ENCODE measurements around the gene MLLT3. TPM values are rescaled to one million over a fixed set of nuclear protein-coding genes. Genes with fewer than 3 reads are reported as not detected.

The MLLT3 gene
- total RNA-seq, 2 donors from 2014 or later: 13.1 to 22.0 TPM

DNA sequence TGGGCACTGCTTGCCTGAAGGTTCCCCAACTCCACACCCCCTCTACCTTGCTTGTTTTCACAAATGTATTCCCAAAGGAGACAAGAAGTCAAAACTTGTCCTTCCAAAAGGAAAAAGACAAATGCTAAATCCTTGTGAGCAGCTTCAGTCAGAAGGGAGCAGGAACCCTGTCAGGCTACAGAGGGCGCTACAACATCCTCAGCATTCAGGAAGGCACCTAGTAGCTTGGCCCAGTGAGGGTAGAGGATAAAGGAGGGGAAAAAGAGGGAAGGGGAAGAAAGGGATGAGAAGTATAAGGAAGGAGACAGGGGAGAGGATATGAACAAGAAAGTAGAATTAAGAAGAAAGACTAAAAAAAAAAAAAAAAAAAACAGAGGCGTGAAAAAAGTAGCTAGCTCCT lies 97.5 kb downstream of the MLLT3 start:
- Histone ChIP-seq H3K9me3 (no peaks in the 10 kb centered on the region), H3K27ac (no peak overlapping the region), H3K4me3 (no peak overlapping the region), H3K27me3 (replicated peaks; ENCODE audit: insufficient read depth) (no peaks in the 10 kb centered on the region), H3K4me1 (replicated peaks) (no peaks in the 10 kb centered on the region), H3K36me3 (no peaks in the 10 kb centered on the region)
- DNase-seq (ENCODE audit: low spot score): no peak
- intact Hi-C loops (cut with DNase I): no loop called here
- 93% methylated on average over 2 of the region's 2 CpGs for WGBS
- TF ChIP-seq POLR2AphosphoS5 (IDR thresholded peaks at IDR 0.05) (no peak), CTCF (IDR thresholded peaks at IDR 0.05) (no peak), POLR2A (IDR thresholded peaks at IDR 0.05) (no peak)

GRCh38 chr9:20518737-20519136 lies 103.6 kb downstream of the MLLT3 start:
- WGBS: 88% methylated on average over 1 of the region's 1 CpG
- Histone ChIP-seq H3K4me3 (no peak overlapping the region), H3K27me3 (replicated peaks; ENCODE audit: insufficient read depth) (no peaks in the 10 kb centered on the region), H3K4me1 (replicated peaks) (no peaks in the 10 kb centered on the region), H3K9me3 (no peaks in the 10 kb centered on the region), H3K36me3 (no peaks in the 10 kb centered on the region), H3K27ac (no peak overlapping the region)
- DNase-seq (ENCODE audit: low spot score): no peak
- intact Hi-C loops (cut with DNase I): no loop called here
- no peak for TF ChIP-seq CTCF (IDR thresholded peaks at IDR 0.05)
- TF ChIP-seq POLR2A (IDR thresholded peaks at IDR 0.05): no peak
- no peak for TF ChIP-seq POLR2AphosphoS5 (IDR thresholded peaks at IDR 0.05)

DNA sequence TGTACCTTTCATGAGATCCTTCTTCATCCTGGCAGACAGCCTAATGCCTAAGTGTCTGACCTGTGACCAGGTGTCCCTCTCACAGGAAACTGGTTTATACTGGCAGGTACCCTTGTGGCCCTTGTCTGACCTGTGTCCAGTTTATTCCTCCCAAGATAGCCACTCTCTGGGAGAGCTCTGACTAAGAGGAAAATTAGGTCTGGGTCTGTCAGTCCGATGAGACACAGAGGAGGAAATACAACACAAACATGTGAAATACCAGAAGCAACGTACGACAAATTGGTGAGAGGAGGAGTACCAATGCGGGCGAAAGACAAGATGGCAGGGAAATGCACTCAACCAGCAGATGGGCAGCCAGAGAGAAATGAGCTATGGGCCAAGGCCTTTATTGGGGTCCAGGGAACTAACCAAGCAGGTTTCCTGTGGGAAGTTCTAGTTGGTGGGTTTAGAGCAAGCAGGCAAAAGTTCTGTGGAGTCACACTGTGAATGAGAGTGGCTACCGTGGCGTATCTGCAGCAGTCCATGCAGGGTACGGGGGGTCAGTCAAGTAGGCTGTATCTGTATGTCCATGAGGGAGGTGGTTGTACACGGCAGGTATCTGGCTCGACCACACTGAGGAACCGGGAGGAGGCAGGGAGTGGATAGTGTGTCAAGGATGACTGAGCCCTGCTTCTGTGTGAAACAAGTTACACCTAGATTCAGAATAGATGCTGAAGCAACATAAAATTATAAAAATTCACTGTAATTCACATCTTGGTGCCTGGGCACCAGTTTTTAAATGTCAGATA lies 109.0 kb downstream of the MLLT3 start:
- Histone ChIP-seq H3K27me3 (replicated peaks; ENCODE audit: insufficient read depth) (no peaks in the 10 kb centered on the region), H3K9me3 (no peaks in the 10 kb centered on the region), H3K27ac (no peak overlapping the region), H3K36me3 (no peaks in the 10 kb centered on the region), H3K4me1 (replicated peaks) (no peaks in the 10 kb centered on the region), H3K4me3 (no peak overlapping the region)
- intact Hi-C loops (cut with DNase I): no loop called here
- 92% methylated on average over 11 of the region's 11 CpGs for WGBS
- TF ChIP-seq POLR2A (IDR thresholded peaks at IDR 0.05) (no peak), CTCF (IDR thresholded peaks at IDR 0.05) (no peak), POLR2AphosphoS5 (IDR thresholded peaks at IDR 0.05) (no peak)
- no peak for DNase-seq (ENCODE audit: low spot score)

GRCh38 chr9:20512636-20513035 lies 109.7 kb downstream of the MLLT3 start:
- no peak overlapping the region for H3K27ac ChIP-seq
- no peak for DNase-seq (ENCODE audit: low spot score)
- H3K27me3 ChIP-seq (replicated peaks; ENCODE audit: insufficient read depth): no peaks in the 10 kb centered on the region
- TF ChIP-seq POLR2AphosphoS5 (IDR thresholded peaks at IDR 0.05) (no peak), POLR2A (IDR thresholded peaks at IDR 0.05) (no peak)
- 38% methylated on average over 2 of the region's 2 CpGs for WGBS
- intact Hi-C loops (cut with DNase I): no loop called here
- no peaks in the 10 kb centered on the region for H3K9me3 ChIP-seq
- no peak overlapping the region for H3K4me3 ChIP-seq
- H3K4me1 ChIP-seq (replicated peaks): no peaks in the 10 kb centered on the region
- no peaks in the 10 kb centered on the region for H3K36me3 ChIP-seq

GRCh38 chr9:20512106-20512505 lies 110.2 kb downstream of the MLLT3 start:
- no peaks in the 10 kb centered on the region for H3K36me3 ChIP-seq
- 50% methylated on average over 2 of the region's 2 CpGs for WGBS
- H3K4me3 ChIP-seq: no peak overlapping the region
- TF ChIP-seq POLR2AphosphoS5 (IDR thresholded peaks at IDR 0.05): no peak
- TF ChIP-seq CTCF (IDR thresholded peaks at IDR 0.05): no peak
- TF ChIP-seq POLR2A (IDR thresholded peaks at IDR 0.05): no peak
- no peak for DNase-seq (ENCODE audit: low spot score)
- no peaks in the 10 kb centered on the region for H3K27me3 ChIP-seq (replicated peaks; ENCODE audit: insufficient read depth)
- H3K27ac ChIP-seq: no peak overlapping the region
- H3K4me1 ChIP-seq (replicated peaks): no peaks in the 10 kb centered on the region
- no peaks in the 10 kb centered on the region for H3K9me3 ChIP-seq
- intact Hi-C loops (cut with DNase I): no loop called here

Measured in prostate gland (tissue), 2 donors.